Measurements from ENCODE around the gene RSKR. TPM values are rescaled to one million over a fixed set of nuclear protein-coding genes. Genes with fewer than 3 reads are reported as not detected.

Gene RSKR
- total and polyA plus RNA-seq, 2 of the 4 experiments (the other 2 are of a cell fraction): 2.2 to 6.8 TPM

DNA sequence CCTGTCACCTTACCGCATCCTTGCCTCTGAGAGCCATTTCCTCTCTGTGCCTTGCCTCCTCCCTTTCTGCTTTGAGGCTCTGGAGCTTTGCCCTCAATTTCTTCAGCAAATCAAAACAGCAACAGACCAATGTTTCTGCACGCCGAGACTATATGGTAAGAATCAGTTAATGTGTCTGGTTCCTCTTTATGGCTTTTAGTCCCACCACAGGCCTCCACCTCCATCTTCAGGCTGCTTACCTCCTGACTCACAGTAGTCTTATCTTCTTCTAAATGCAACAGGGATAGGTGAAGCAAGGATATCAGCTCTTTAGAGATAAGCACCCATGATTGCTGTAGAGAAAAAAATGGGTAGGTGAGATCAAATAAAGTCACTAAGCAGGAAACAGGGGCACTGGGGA is 28.1 kb downstream of the RSKR start:
- Histone ChIP-seq H3K9me1 (ENCODE audit: insufficient read depth, low read length) (peaks cover 3% of the 10 kb centered on the region; the same call in 1 of the 2 replicates), H3K4me3 (ENCODE audit: insufficient read depth, low read depth, low read length) (no peak overlapping the region), H3K27ac (ENCODE audit: insufficient read depth, low read length) (no peak overlapping the region), H2BK120ac (ENCODE audit: low read depth, low read length) (no peak overlapping the region), H3K4me2 (ENCODE audit: low read depth, low read length) (no peak overlapping the region), H2AK5ac (ENCODE audit: low read depth, low read length) (no peak overlapping the region), H4K20me1 (ENCODE audit: insufficient read depth, low read length) (no peaks in the 10 kb centered on the region), H2AK9ac (replicated peaks; ENCODE audit: low read depth, low read length, poor library complexity) (no peak overlapping the region), H4K8ac (ENCODE audit: low read depth in 2 of 2, low read length in 2 of 2) (no peak overlapping the region), H3K14ac (replicated peaks; ENCODE audit: low read depth, low read length) (no peak overlapping the region), H3K56ac (ENCODE audit: extremely low read depth, insufficient read depth, low read length) (no peak overlapping the region), H3K9ac (ENCODE audit: low read depth, low read length) (no peak overlapping the region), H3K9me3 (ENCODE audit: control insufficient read depth, insufficient read depth, low read length) (no peaks in the 10 kb centered on the region), H2BK5ac (ENCODE audit: low read depth, low read length, poor library complexity, severe bottlenecking) (no peak overlapping the region), H4K91ac (ENCODE audit: insufficient read depth, low read depth, low read length) (no peak overlapping the region), H2AFZ (replicated peaks; ENCODE audit: low read length, poor library complexity) (no peak overlapping the region), H3K4ac (ENCODE audit: low read depth, low read length) (no peak overlapping the region), H3K27me3 (ENCODE audit: control insufficient read depth, insufficient read depth, low read length) (no peaks in the 10 kb centered on the region), H4K5ac (ENCODE audit: low read depth, low read length) (no peak overlapping the region), H3K36me3 (ENCODE audit: control insufficient read depth, insufficient read depth, low read length) (peaks cover 30% of the 10 kb centered on the region), H3K4me1 (ENCODE audit: control insufficient read depth, insufficient read depth, low read length) (no peaks in the 10 kb centered on the region), H3K23ac (ENCODE audit: low read depth, low read length) (no peak overlapping the region), H3K18ac (ENCODE audit: low read depth, low read length) (no peak overlapping the region), H2BK20ac (ENCODE audit: low read depth, low read length) (no peak overlapping the region), H2BK15ac (ENCODE audit: low read depth, low read length) (no peak overlapping the region), H3K79me1 (ENCODE audit: low read depth in 1 of 2, low read length in 2 of 2) (peaks cover 14 to 26% of the 10 kb centered on the region in 2 experiments)
- no peak for TF ChIP-seq MXI1 (IDR thresholded peaks at IDR 0.05; ENCODE audit: borderline replicate concordance, low read depth, low read length)
- TF ChIP-seq NFE2L2 (IDR thresholded peaks at IDR 0.05; ENCODE audit: low read depth, low read length): no peak
- no peak for TF ChIP-seq MAZ (IDR thresholded peaks at IDR 0.05; ENCODE audit: borderline replicate concordance, low read depth, low read length)
- no peak for TF ChIP-seq POLR2A (IDR thresholded peaks at IDR 0.05; ENCODE audit: low read depth, low read length)
- TF ChIP-seq CHD1 (IDR thresholded peaks at IDR 0.05; ENCODE audit: low read depth, low read length): no peak
- no peak for TF ChIP-seq MAFK (IDR thresholded peaks at IDR 0.05; ENCODE audit: low read depth, low read length)
- no peak for TF ChIP-seq CEBPB (IDR thresholded peaks at IDR 0.05; ENCODE audit: low read depth, low read length)
- no peak for TF ChIP-seq RAD21 (IDR thresholded peaks at IDR 0.05; ENCODE audit: low read length)
- TF ChIP-seq, protein P1, sequence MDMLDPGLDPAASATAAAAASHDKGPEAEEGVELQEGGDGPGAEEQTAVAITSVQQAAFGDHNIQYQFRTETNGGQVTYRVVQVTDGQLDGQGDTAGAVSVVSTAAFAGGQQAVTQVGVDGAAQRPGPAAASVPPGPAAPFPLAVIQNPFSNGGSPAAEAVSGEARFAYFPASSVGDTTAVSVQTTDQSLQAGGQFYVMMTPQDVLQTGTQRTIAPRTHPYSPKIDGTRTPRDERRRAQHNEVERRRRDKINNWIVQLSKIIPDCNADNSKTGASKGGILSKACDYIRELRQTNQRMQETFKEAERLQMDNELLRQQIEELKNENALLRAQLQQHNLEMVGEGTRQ (IDR thresholded peaks at IDR 0.05; ENCODE audit: low read depth, low read length): no peak
- TF ChIP-seq, protein P2, sequence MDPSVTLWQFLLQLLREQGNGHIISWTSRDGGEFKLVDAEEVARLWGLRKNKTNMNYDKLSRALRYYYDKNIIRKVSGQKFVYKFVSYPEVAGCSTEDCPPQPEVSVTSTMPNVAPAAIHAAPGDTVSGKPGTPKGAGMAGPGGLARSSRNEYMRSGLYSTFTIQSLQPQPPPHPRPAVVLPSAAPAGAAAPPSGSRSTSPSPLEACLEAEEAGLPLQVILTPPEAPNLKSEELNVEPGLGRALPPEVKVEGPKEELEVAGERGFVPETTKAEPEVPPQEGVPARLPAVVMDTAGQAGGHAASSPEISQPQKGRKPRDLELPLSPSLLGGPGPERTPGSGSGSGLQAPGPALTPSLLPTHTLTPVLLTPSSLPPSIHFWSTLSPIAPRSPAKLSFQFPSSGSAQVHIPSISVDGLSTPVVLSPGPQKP (IDR thresholded peaks at IDR 0.05; ENCODE audit: borderline replicate concordance, low read depth, low read length): no peak
- no peak for TF ChIP-seq RCOR1 (IDR thresholded peaks at IDR 0.05; ENCODE audit: insufficient replicate concordance, low read length)
- no peak for TF ChIP-seq BHLHE40 (IDR thresholded peaks at IDR 0.05; ENCODE audit: low read depth, low read length)
- dilution Hi-C loops (cut with HindIII; ENCODE audit: low sequenced_read_pairs, unreplicated experiment) (no loop called here), in situ Hi-C loops (cut with MboI; ENCODE audit: low sequenced_read_pairs) (no loop called here), intact Hi-C loops (cut with micrococcal nuclease) (no loop called here)
- no TSS peak for BruUV-seq (replicated peaks)
- ChIA-PET POLR2A (ENCODE audit: unreplicated experiment) (no interaction called here), CTCF (no interaction called here)
- ATAC-seq (ENCODE audit: low read depth): no peak
- WGBS, 2 experiments (ENCODE audit: extremely low coverage in 2 of 2, insufficient read length in 1 of 2): 100% methylated on average over 1 of the region's 3 CpGs; no CpG with 5 or more reads in 1 of the 2 experiments
- DNase-seq: no peak
